Measurements from ENCODE around the gene ZNF174. TPM values are rescaled to one million over a fixed set of nuclear protein-coding genes. Genes with fewer than 3 reads are reported as not detected.

The ZNF174 gene
- total and polyA plus RNA-seq, 2 of the 8 experiments (the other 6 are each of a cell fraction or from before 2014, with no cell fraction given), result 9.1 to 12.7 TPM

DNA sequence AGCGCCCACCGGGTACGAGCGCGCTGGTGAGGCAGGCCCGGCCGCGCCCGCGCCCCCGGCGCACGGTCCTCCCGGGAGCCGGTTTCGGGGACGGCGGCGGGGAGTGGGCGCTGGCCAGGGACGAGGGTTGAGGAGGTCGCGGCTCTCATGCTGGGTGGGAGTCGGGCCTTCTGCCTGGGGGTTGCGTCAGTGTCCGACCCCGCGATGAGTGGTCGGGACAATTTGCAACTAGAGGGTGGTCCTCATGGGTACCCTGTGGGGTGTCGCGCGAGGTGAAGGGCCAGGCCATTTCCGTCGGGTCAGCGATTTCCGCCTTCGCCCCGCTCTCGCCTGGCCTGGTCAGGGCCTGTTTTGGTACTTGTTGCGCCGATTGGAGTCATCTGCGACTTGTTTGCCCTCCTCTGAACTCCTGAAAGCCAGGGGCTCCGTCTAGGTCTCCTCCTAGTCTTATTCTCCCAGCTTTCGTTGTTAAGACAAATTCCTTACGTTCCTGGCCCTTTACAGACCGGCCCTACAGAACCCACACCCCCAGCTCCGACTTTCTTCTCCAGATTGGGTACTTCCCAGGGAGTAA lies 57.4 kb downstream of the ZNF174 start (continued):
- TF ChIP-seq TBP (IDR thresholded peaks at IDR 0.05; ENCODE audit: low read depth, low read length) (no peak), CBX5 (IDR thresholded peaks at IDR 0.05; ENCODE audit: low read depth, low read length) (no peak), KDM5A (IDR thresholded peaks at IDR 0.05; ENCODE audit: low read length) (no peak), JUND (IDR thresholded peaks at IDR 0.05; ENCODE audit: low read length) (no peak), SP2 (IDR thresholded peaks at IDR 0.05; ENCODE audit: low read length) (no peak), JUN (IDR thresholded peaks at IDR 0.05; ENCODE audit: low read depth, low read length) (no peak), RAD21 (IDR thresholded peaks at IDR 0.05 in 1 of 2, conservative IDR thresholded peaks at IDR 0.05 in 1 of 2; ENCODE audit: low read depth in 2 of 2, low read length in 2 of 2) (no peak), RNF2 (IDR thresholded peaks at IDR 0.05; ENCODE audit: borderline replicate concordance, low read depth, low read length, missing control alignments, poor library complexity, severe bottlenecking) (no peak), HDAC6 (IDR thresholded peaks at IDR 0.05; ENCODE audit: low read depth, low read length) (no peak), EZH2 (IDR thresholded peaks at IDR 0.05; ENCODE audit: low read depth, low read length, severe bottlenecking) (no peak), POU5F1 (IDR thresholded peaks at IDR 0.05; ENCODE audit: low read depth, low read length) (no peak), TEAD4 (IDR thresholded peaks at IDR 0.05; ENCODE audit: low read depth, low read length) (peak; percentile 57; the same call in 1 of the 2 replicates)
- TF ChIP-seq, protein P1, sequence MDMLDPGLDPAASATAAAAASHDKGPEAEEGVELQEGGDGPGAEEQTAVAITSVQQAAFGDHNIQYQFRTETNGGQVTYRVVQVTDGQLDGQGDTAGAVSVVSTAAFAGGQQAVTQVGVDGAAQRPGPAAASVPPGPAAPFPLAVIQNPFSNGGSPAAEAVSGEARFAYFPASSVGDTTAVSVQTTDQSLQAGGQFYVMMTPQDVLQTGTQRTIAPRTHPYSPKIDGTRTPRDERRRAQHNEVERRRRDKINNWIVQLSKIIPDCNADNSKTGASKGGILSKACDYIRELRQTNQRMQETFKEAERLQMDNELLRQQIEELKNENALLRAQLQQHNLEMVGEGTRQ (IDR thresholded peaks at IDR 0.05; ENCODE audit: low read length), result no peak
- TF ChIP-seq, protein P2, sequence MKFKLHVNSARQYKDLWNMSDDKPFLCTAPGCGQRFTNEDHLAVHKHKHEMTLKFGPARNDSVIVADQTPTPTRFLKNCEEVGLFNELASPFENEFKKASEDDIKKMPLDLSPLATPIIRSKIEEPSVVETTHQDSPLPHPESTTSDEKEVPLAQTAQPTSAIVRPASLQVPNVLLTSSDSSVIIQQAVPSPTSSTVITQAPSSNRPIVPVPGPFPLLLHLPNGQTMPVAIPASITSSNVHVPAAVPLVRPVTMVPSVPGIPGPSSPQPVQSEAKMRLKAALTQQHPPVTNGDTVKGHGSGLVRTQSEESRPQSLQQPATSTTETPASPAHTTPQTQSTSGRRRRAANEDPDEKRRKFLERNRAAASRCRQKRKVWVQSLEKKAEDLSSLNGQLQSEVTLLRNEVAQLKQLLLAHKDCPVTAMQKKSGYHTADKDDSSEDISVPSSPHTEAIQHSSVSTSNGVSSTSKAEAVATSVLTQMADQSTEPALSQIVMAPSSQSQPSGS (IDR thresholded peaks at IDR 0.05; ENCODE audit: low read length), result no peak

Measured in H1 (cell line).